Measurements from ENCODE around the gene CCM2L.

GRCh38 chr20:31979713-31980426, 30.4 kb upstream of the CCM2L start:
- TF ChIP-seq, protein P1, sequence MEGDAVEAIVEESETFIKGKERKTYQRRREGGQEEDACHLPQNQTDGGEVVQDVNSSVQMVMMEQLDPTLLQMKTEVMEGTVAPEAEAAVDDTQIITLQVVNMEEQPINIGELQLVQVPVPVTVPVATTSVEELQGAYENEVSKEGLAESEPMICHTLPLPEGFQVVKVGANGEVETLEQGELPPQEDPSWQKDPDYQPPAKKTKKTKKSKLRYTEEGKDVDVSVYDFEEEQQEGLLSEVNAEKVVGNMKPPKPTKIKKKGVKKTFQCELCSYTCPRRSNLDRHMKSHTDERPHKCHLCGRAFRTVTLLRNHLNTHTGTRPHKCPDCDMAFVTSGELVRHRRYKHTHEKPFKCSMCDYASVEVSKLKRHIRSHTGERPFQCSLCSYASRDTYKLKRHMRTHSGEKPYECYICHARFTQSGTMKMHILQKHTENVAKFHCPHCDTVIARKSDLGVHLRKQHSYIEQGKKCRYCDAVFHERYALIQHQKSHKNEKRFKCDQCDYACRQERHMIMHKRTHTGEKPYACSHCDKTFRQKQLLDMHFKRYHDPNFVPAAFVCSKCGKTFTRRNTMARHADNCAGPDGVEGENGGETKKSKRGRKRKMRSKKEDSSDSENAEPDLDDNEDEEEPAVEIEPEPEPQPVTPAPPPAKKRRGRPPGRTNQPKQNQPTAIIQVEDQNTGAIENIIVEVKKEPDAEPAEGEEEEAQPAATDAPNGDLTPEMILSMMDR (conservative IDR thresholded peaks at IDR 0.05; ENCODE audit: low read length) = no peak
- no peak for TF ChIP-seq EZH2phosphoT487 (IDR thresholded peaks at IDR 0.05; ENCODE audit: borderline replicate concordance, low read depth, low read length)

Measured in OCI-LY7 (cell line).